Lung (tissue), 16 donors: ENCODE data around the gene TPTE. TPM values are rescaled to one million over a fixed set of nuclear protein-coding genes. Genes with fewer than 3 reads are reported as not detected.
"Not testable (repeated sequence)": the region's sequence is repeated elsewhere in the genome, so short reads cannot be mapped to it uniquely, and the experiment has no call there.

Experiments
- ATAC-seq: fragments of 200-7000 bp; cut with Tn5 transposase; one replicate; pipeline ENCODE4 v1.9.1; 2020; ENCODE audit warnings: moderate number of reproducible peaks; ENCODE audit not compliant: insufficient read depth, low FRiP score
- DNase-seq, 3 donors: peaks; one replicate each; pipeline ENCODE4 v3.0.0-alpha.2; 2013 to 2017
- H3K27ac ChIP-seq, 2 donors: one replicate each; pipeline ENCODE4 v1.5.1; 2013; ENCODE audit warnings: mild to moderate bottlenecking in 2 of 2, moderate library complexity in 2 of 2, control low read depth in 1 of 2, inconsistent platforms in 1 of 2, low read depth in 1 of 2, low read length in 1 of 2
- H3K27me3 ChIP-seq, 3 donors: one replicate each; pipeline ENCODE4 v1.5.1; 2013; ENCODE audit warnings: low read length in 2 of 3; ENCODE audit not compliant: control insufficient read depth in 3 of 3, insufficient read depth in 3 of 3
- H3K36me3 ChIP-seq, 4 donors: one replicate each; pipeline ENCODE4 v1.5.1; 2013; ENCODE audit warnings: low read length in 4 of 4, mild to moderate bottlenecking in 1 of 4, moderate library complexity in 1 of 4; ENCODE audit not compliant: control insufficient read depth in 4 of 4, insufficient read depth in 4 of 4
- H3K4me1 ChIP-seq, 5 donors: one replicate each; pipeline ENCODE4 v1.5.1; 2013; ENCODE audit warnings: low read length in 5 of 5, mild to moderate bottlenecking in 2 of 5, moderate library complexity in 1 of 5; ENCODE audit not compliant: control insufficient read depth in 5 of 5, insufficient read depth in 5 of 5
- H3K4me3 ChIP-seq: one replicate; pipeline ENCODE4 v1.5.1; 2013; ENCODE audit warnings: mild to moderate bottlenecking, control low read depth, moderate library complexity
- H3K9ac ChIP-seq, 2 donors: one replicate each; pipeline ENCODE4 v1.5.1; 2013; ENCODE audit warnings: low read length in 2 of 2, control low read depth in 1 of 2; ENCODE audit not compliant: insufficient read depth in 1 of 2
- H3K9me3 ChIP-seq, 4 donors: one replicate each; pipeline ENCODE4 v1.5.1; 2013; ENCODE audit warnings: low read length in 3 of 4, mild to moderate bottlenecking in 1 of 4, moderate library complexity in 1 of 4; ENCODE audit not compliant: control insufficient read depth in 4 of 4, insufficient read depth in 3 of 4
- CTCF ChIP-seq: IDR thresholded peaks from 2 replicates; pipeline ENCODE4 v1.5.1; 2012; ENCODE audit warnings: mild to moderate bottlenecking; ENCODE audit errors: control extremely low read depth, extremely low read depth
- WGBS, 2 donors: extraction: QIAGEN DNeasy Blood & Tissue Kit; methylation state at CpG; one replicate each; pipeline ENCODE4 v1.1.7; 2013; 5-methylcytosine and 5-hydroxymethylcytosine counted together
- long read RNA-seq, 5 donors: transcript quantifications; one replicate each; lab custom pipeline, GENCODE V29; 2026
- polyA plus RNA-seq, 2 donors: library from polyadenylated mRNA; stranded (reverse); fragments of 200-250 nt; gene quantifications; one replicate each; pipeline ENCODE4 v1.2.1, GENCODE V29; 2013
- total RNA-seq, 2 donors: library from RNA; depleted of rRNA in 1 of 2; stranded (reverse); fragments of >200 nt in 1 of 2; gene quantifications; one replicate each; pipeline ENCODE4 v1.2.1, GENCODE V29; 2014 to 2021
- donor health status: control.
- donor health status: control.
- donor health status: Bipolar disorder and iron deficiency.
- donor health status: healthy.
- donor health status: DM: yes; HTN: yes; CAD: no.

TPTE gene
- not detected for total RNA-seq
- not detected for polyA plus RNA-seq
- long read RNA-seq, donor 1: 0 reads
- long read RNA-seq, donor 2: 0 reads
- long read RNA-seq, donor 3: 0 reads
- long read RNA-seq, donor 4: 0 reads
- long read RNA-seq, donor 5: 0 reads

DNA sequence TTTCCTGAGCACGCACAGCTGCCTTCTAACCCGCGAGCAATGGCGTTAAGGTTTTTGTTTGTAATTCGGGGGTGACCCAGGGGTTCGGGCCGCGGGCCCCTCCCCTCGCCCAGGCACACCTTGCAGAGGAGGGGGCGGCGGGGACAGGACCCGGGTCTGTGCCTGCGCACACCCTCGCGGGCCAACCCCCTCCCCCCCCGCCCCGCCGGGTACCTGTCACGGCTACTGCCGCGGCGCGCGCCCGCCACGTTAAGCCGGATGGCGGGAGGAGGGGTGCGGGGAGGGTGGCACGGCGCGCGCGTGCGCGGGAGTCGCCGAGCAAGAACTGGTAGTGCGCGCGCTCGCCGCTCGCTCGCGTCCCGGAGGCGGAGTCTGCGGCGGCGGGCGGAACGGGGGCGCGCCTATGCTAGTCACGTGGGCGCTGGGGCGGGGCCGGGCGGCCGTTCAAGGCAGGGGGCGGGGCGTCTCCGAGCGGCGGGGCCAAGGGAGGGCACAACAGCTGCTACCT is at the start of gene TPTE:
TSS of gene TPTE (plus strand) at position 493 of the 508 bp plus-strand sequence. CDS start 17,141 bp downstream, outside the sequence.
- H3K27ac ChIP-seq: no peak within 1 kb of the TSS
- no peaks in the 10 kb centered on the region for H3K4me1 ChIP-seq
- DNase-seq: no peak
- no peak within 1 kb of the TSS for H3K4me3 ChIP-seq
- H3K9ac ChIP-seq: no peak within 1 kb of the TSS
- WGBS, 2 donors: 61 to 68% methylated on average over 58 to 63 of the region's 66 CpGs
- no peak for ATAC-seq
- peaks cover 0 to 4% (median 0%) of the 10 kb centered on the region in 3 donors for H3K27me3 ChIP-seq
- no peaks in the 10 kb centered on the region for H3K36me3 ChIP-seq
- peaks cover 0 to 21% (median 4%) of the 10 kb centered on the region in 4 donors for H3K9me3 ChIP-seq
- no peak for TF ChIP-seq CTCF

DNA sequence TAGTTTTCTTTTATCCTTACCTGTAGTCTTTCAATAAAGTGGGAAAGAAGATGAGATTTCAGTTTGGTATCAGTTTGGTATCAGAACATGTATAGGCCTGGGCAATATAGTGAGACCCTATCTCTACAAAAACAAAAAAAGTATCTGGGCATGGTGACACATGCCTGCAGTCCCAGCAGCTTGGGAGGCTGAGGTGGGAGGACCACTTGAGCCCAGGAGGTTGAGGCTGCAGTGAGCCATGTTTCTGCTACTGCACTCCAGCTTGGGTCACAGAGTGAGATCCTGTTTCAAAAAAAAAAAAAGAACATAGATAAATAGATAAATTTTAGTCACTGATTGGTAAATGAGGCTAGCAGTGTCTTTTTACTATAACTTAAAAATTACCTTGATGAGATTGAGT is 49.4 kb upstream of the TPTE start:
- H3K27me3 ChIP-seq, DNase-seq, H3K9ac ChIP-seq, H3K4me1 ChIP-seq, H3K9me3 ChIP-seq, H3K27ac ChIP-seq, H3K36me3 ChIP-seq, ATAC-seq, H3K4me3 ChIP-seq: not testable (repeated sequence)

- H3K4me1 ChIP-seq, H3K36me3 ChIP-seq, ATAC-seq, H3K9ac ChIP-seq, DNase-seq, H3K27me3 ChIP-seq, H3K9me3 ChIP-seq, H3K4me3 ChIP-seq, H3K27ac ChIP-seq: not testable (repeated sequence)
- 58 to 64% methylated on average over 7 of the region's 7 CpGs for WGBS, 2 donors
These were observed 43.6 kb upstream of the TPTE start for GRCh38 chr21:10477794-10478193.

DNA sequence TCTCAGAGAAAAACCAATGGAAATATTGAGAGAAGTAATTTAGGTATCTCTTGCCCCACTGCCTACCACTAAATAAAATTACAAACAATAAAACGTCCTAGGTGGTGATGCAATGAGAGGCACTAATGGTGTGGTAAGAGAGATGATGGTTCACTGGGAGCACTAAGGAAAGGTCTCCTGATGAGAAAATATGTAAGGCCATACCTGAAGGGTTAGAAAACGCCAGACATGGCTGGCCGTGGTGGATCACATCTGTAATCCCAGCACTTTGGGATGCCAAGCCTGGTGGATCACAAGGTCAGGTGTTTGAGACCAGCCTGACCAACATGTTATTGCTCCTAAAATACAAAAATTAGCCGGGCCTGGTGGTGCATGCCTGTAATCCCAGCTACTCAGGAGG is 41.5 kb upstream of the TPTE start:
- H3K9ac ChIP-seq, H3K9me3 ChIP-seq, H3K36me3 ChIP-seq, DNase-seq, H3K27me3 ChIP-seq, H3K4me1 ChIP-seq, ATAC-seq, H3K4me3 ChIP-seq, H3K27ac ChIP-seq: not testable (repeated sequence)
- 42 to 45% methylated on average over 4 of the region's 4 CpGs for WGBS, 2 donors

GRCh38 chr21:10484864-10485263 is 36.5 kb upstream of the TPTE start:
- not testable (repeated sequence) for DNase-seq, H3K36me3 ChIP-seq, H3K9ac ChIP-seq, H3K27ac ChIP-seq, ATAC-seq, H3K4me3 ChIP-seq, H3K27me3 ChIP-seq, H3K9me3 ChIP-seq, H3K4me1 ChIP-seq
- WGBS, 2 donors: 46 to 60% methylated on average over 2 of the region's 3 CpGs

GRCh38 chr21:10490453-10490852 is 30.9 kb upstream of the TPTE start:
- not testable (repeated sequence) for DNase-seq

More at GRCh38 chr21:10490453-10490852, 30.9 kb upstream of the TPTE start:
- not testable (repeated sequence) for H3K4me3 ChIP-seq, H3K9me3 ChIP-seq, H3K27me3 ChIP-seq, ATAC-seq, H3K27ac ChIP-seq, H3K4me1 ChIP-seq, H3K9ac ChIP-seq, H3K36me3 ChIP-seq
- 53 to 62% methylated on average over 3 of the region's 3 CpGs for WGBS, 2 donors
